Endothelial cell (in vitro differentiated cells): ENCODE measurements around the gene HNRNPUL1. TPM values are rescaled to one million over a fixed set of nuclear protein-coding genes. Genes with fewer than 3 reads are reported as not detected.

ENCODE experiments used
- DNase-seq: peaks from one replicate; pipeline ENCODE4 v3.0.0; 2021; ENCODE audit warnings: low spot score
- H3K27ac Mint-ChIP-seq: one replicate; pipeline ENCODE4 v1.8.0; 2021; ENCODE audit warnings: mixed read lengths, inconsistent platforms; ENCODE audit not compliant: unreplicated experiment
- H3K27me3 Mint-ChIP-seq: one replicate; pipeline ENCODE4 v1.8.0; 2021; ENCODE audit warnings: mild to moderate bottlenecking, moderate library complexity, mixed read lengths, inconsistent platforms; ENCODE audit not compliant: unreplicated experiment
- H3K36me3 Mint-ChIP-seq: one replicate; pipeline ENCODE4 v1.8.0; 2021; ENCODE audit warnings: mild to moderate bottlenecking, low read depth, mixed read lengths, inconsistent platforms; ENCODE audit not compliant: unreplicated experiment
- H3K4me1 Mint-ChIP-seq: one replicate; pipeline ENCODE4 v1.8.0; 2021; ENCODE audit warnings: mild to moderate bottlenecking, mixed read lengths, inconsistent platforms; ENCODE audit not compliant: unreplicated experiment
- H3K4me3 Mint-ChIP-seq: one replicate; pipeline ENCODE4 v1.8.0; 2021; ENCODE audit warnings: mild to moderate bottlenecking, mixed read lengths, inconsistent platforms; ENCODE audit not compliant: unreplicated experiment
- H3K9me3 Mint-ChIP-seq: one replicate; pipeline ENCODE4 v1.8.0; 2021; ENCODE audit warnings: mixed read lengths, inconsistent platforms; ENCODE audit not compliant: unreplicated experiment
- CTCF ChIP-seq: fragments of 200-600 bp; sonication (generic); IDR thresholded peaks from one replicate; pipeline ENCODE4 v1.5.0; 2021; ENCODE audit warnings: antibody characterized with exemption; ENCODE audit not compliant: unreplicated experiment
- total RNA-seq: library from RNA; stranded (reverse); fragmentation: NEBNext Ultra II Directional; extraction: Animal tissue kit (Norgen Biotek cat#: 25700); gene quantifications from one replicate; pipeline ENCODE4 v1.2.1, GENCODE V29; 2021; ENCODE audit not compliant: unreplicated experiment

The HNRNPUL1 gene
- total RNA-seq, 1 donor from 2014 or later, result 259 TPM

DNA sequence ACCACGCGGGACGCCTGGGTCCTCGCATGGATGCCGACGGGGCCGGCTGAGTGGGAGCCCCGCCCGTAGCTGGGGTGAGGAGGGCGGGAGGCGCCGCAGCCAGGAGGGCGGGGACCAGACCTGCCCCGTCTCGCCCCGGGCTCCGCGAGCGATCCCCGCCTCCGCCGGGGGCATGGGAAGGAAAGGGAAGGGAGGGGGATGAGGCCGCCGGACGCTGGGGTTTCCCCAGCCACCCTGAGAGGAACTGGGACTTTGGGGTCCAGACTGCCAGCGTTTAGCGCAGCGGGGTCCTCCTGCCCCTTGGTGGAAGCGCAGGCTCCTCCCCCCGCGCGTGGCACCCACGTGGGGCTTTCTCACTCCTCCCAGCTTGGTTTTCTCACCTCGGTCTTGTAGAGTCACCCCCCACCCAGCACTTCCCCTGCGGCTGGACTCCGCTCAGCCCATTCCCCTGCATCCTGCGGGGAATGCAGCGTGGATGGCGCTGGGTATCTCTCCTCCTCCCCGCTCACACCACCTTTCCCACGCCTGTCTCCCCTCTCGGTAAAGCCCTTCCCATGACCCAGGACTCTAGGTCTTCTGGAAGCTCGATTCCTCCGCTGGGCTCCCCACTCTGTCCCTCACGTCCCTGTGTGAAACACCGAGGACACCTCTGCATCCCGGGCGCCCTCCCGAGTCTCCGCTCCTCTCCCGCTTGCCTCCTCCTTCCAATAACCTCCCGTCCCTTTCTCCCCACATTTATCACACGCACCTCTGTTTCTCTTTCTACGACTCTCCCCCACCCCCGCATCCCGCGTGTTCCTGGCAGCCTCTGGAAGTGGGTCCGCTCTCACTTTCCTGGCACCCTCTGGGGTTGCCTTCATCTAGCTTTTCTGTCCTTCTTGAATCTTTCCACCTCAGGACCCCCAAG is 87.4 kb downstream of the HNRNPUL1 start:
- Mint-ChIP-seq H3K27me3 (peaks cover 22% of the 10 kb centered on the region), H3K4me1 (peaks cover 31% of the 10 kb centered on the region), H3K27ac (peak overlapping the region; percentile 89), H3K36me3 (peaks cover 25% of the 10 kb centered on the region), H3K9me3 (peaks cover 4% of the 10 kb centered on the region), H3K4me3 (peak overlapping the region; percentile 100)
- no peak for TF ChIP-seq CTCF
- peak; percentile 63 for DNase-seq

DNA sequence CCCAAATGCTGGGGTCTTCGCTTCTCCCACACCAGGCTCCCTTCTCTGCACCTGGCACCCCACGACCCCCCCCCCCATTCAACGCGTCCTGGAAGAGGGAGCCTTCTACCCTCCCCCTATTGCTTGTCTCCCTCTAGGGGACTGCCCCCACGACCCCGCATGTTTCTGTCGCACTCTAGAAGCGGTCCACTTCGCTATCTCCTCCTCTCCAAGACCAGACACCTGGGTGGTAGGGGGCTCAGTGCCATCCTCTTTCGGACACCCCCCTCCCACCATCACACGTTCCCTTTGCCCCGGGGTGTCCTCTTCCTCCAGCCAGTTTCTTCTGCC is 88.1 kb downstream of the HNRNPUL1 start:
- Mint-ChIP-seq H3K27me3 (peaks cover 22% of the 10 kb centered on the region), H3K27ac (peak overlapping the region; percentile 88), H3K4me1 (peaks cover 36% of the 10 kb centered on the region), H3K36me3 (peaks cover 25% of the 10 kb centered on the region), H3K9me3 (peaks cover 4% of the 10 kb centered on the region), H3K4me3 (peak overlapping the region; percentile 100)
- TF ChIP-seq CTCF, result no peak
- DNase-seq, result no peak

DNA sequence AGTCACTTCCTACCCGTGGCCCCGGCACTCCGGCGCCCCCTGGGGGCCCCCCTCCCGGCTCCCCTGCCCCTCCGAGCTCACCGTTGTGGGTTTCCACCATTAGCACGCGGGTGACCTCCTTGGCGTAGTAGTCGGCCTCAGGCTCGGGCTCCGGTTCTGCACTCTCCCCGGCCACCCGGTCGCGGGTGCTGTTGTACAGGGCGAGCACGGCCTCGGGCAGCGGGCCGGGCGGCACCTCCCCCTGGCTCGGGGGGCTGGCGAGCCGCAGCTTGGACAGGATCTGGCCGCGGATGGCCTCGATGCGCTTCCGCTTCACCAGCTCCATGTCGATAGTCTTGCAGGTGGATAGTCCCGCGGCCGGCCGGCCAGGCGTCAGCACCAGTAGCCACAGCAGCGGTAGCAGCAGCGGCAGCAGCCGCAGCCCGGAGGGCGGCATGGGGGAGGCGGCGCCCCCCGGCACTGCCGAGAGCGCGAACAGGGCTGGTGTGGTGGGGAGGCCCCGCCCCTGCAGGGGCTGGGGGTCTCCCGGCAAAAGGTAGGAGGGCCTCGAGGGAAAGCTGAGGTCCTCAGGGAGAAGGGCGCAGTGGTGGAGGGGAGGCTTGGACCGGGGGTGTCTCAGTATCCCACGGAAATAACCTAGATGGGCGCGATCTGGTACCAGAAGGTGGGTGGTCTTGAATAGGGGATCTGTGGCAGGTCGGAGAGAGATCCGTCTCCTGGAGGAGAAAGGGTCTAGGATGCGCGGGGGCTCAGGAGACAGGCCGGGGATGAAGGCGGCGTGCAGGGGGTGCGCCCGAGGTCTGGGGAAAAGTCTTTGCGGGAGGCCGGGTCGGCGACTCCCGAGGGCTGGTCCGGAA is 88.7 kb downstream of the HNRNPUL1 start:
- Mint-ChIP-seq H3K9me3 (peaks cover 4% of the 10 kb centered on the region), H3K27me3 (peaks cover 22% of the 10 kb centered on the region), H3K36me3 (peaks cover 25% of the 10 kb centered on the region), H3K27ac (peak overlapping the region; percentile 89), H3K4me3 (peak overlapping the region; percentile 100), H3K4me1 (peaks cover 38% of the 10 kb centered on the region)
- peak; percentile 75 for DNase-seq
- peak; percentile 61 for TF ChIP-seq CTCF

GRCh38 chr19:41353466-41354342 is 89.5 kb downstream of the HNRNPUL1 start, which contains the start of gene TGFB1:
Gene TGFB1, minus strand, starts transcription at chr19:41353922. Its CDS starts 878 bp downstream, at chr19:41353044.
- Mint-ChIP-seq H3K9me3 (peaks cover 4% of the 10 kb centered on the region), H3K4me1 (peaks cover 38% of the 10 kb centered on the region), H3K36me3 (peaks cover 21% of the 10 kb centered on the region), H3K27ac (peak within 1 kb of the TSS; percentile 89), H3K4me3 (peak within 1 kb of the TSS; percentile 100), H3K27me3 (peaks cover 23% of the 10 kb centered on the region)
- peak; percentile 89 for TF ChIP-seq CTCF
- DNase-seq, result peak; percentile 85
